Endothelial cell of umbilical vein (primary cell): ENCODE results near the gene ENG. TPM values are rescaled to one million over a fixed set of nuclear protein-coding genes. Genes with fewer than 3 reads are reported as not detected.

Source experiments
- BruUV-seq: library from RNA; stranded (reverse); fragments of 400-500 nt; replicated peaks from 2 replicates; lab custom pipeline; 2021; lab: Mats Ljungman, UMichigan
- CTCF ChIA-PET: fragments of 300-600, 350-600 bp; sonication (Branson Sonifier 250); formaldehyde crosslinking; loops from one replicate; lab custom pipeline; 2021; ENCODE audit warnings: antibody characterized with exemption, inconsistent platforms; lab: Charles Lee
- POLR2A ChIA-PET: fragments of 300-600, 350-600 bp; sonication (Branson Sonifier 250); formaldehyde crosslinking; loops from one replicate; lab custom pipeline; 2021; ENCODE audit warnings: antibody characterized with exemption, inconsistent platforms; lab: Charles Lee
- DNase-seq: peaks from one replicate; pipeline ENCODE4 v3.0.0-alpha.2; 2011; ENCODE audit warnings: low read depth, low spot score
- FAIRE-seq: peaks from 2 replicates; lab custom pipeline; 2011; peaks lifted over from hg19 to GRCh38; lab: Jason Lieb, UNC
- H2AFZ ChIP-seq: 2 replicates; pipeline ENCODE4 v1.6.0; 2012; ENCODE audit warnings: low read depth, low read length, control low read depth, inconsistent platforms
- H3K27ac ChIP-seq: 2 replicates; pipeline ENCODE4 v1.5.1; 2011; ENCODE audit warnings: low read depth, mild to moderate bottlenecking, control low read depth, low read length, moderate library complexity; ENCODE audit not compliant: insufficient read depth
- H3K27me3 ChIP-seq, 2 experiments: 2 replicates each; pipeline versions ENCODE4 v1.6.0 to v1.6.1; 2011; ENCODE audit warnings: low read length in 2 of 2, mixed read lengths in 1 of 2; ENCODE audit not compliant: control insufficient read depth in 2 of 2, insufficient read depth in 2 of 2
- H3K36me3 ChIP-seq, 2 experiments: 2 replicates in 1 of 2; 3 replicates in 1 of 2; pipeline ENCODE4 v1.5.1; 2011; ENCODE audit warnings: low read length in 2 of 2, mild to moderate bottlenecking in 1 of 2, moderate library complexity in 1 of 2; ENCODE audit not compliant: control insufficient read depth in 2 of 2, insufficient read depth in 2 of 2; ENCODE audit errors: extremely low read depth in 1 of 2
- H3K4me1 ChIP-seq: 3 replicates; pipeline ENCODE4 v1.5.1; 2011; ENCODE audit warnings: mild to moderate bottlenecking, low read length; ENCODE audit not compliant: control insufficient read depth, insufficient read depth; ENCODE audit errors: extremely low read depth
- H3K4me2 ChIP-seq: 2 replicates; pipeline ENCODE4 v1.6.1; 2011; ENCODE audit warnings: low read length, control low read depth, mixed read lengths; ENCODE audit not compliant: insufficient read depth
- H3K4me3 ChIP-seq, 3 experiments: fragments of 200-600 bp in 1 of 3; sonication (generic), shearing (Covaris generic) in 1 of 3; replicated peaks in 1 of 3; 2 replicates each; pipeline ENCODE4 v1.5.1; 2011 to 2016; ENCODE audit warnings: control low read depth in 3 of 3, low read length in 3 of 3, mild to moderate bottlenecking in 2 of 3, inconsistent platforms in 1 of 3, low read depth in 1 of 3, moderate library complexity in 1 of 3; ENCODE audit not compliant: insufficient read depth in 1 of 3
- H3K79me2 ChIP-seq: 2 replicates; pipeline ENCODE4 v1.6.0; 2012; ENCODE audit warnings: low read length, inconsistent platforms; ENCODE audit not compliant: control insufficient read depth, insufficient read depth
- H3K9ac ChIP-seq: replicated peaks from 2 replicates; pipeline ENCODE3; 2011; ENCODE audit warnings: low read length, control low read depth; ENCODE audit not compliant: insufficient read depth; ENCODE audit errors: extremely low read depth
- H3K9me1 ChIP-seq: replicated peaks from 3 replicates; pipeline ENCODE4 v1.6.0; 2011; ENCODE audit warnings: mild to moderate bottlenecking, low read length; ENCODE audit not compliant: control insufficient read depth, insufficient read depth; ENCODE audit errors: extremely low read depth
- H3K9me3 ChIP-seq: replicated peaks from 2 replicates; pipeline ENCODE4 v1.5.1; 2012; ENCODE audit warnings: low read length, inconsistent platforms; ENCODE audit not compliant: control insufficient read depth, insufficient read depth
- H4K20me1 ChIP-seq: replicated peaks from 2 replicates; pipeline ENCODE3; 2011; ENCODE audit warnings: mild to moderate bottlenecking, low read length; ENCODE audit not compliant: control insufficient read depth, insufficient read depth; ENCODE audit errors: extremely low read depth
- FOS ChIP-seq: IDR thresholded peaks from 2 replicates; pipeline ENCODE4 v1.6.1; 2011; ENCODE audit warnings: mild to moderate bottlenecking, low read length, moderate library complexity, borderline replicate concordance; ENCODE audit not compliant: insufficient read depth
- MYC ChIP-seq: IDR thresholded peaks from one replicate; pipeline ENCODE4 v1.6.1; 2011; ENCODE audit warnings: mild to moderate bottlenecking, low read depth, low read length
- POLR2A ChIP-seq: IDR thresholded peaks from 2 replicates; pipeline ENCODE4 v1.6.1; 2012; ENCODE audit warnings: low read depth, mild to moderate bottlenecking, control low read depth, low read length
- POLR2AphosphoS5 ChIP-seq: IDR thresholded peaks from 2 replicates; pipeline ENCODE4 v1.6.1; 2012; ENCODE audit warnings: low read depth, mild to moderate bottlenecking, control low read depth, low read length, moderate library complexity; ENCODE audit not compliant: insufficient read depth
- dilution Hi-C: fragments of 300-500 bp; cut with MboI; formaldehyde crosslinking; loops from one replicate; pipeline ENCODE4 v1.15.0; 2019; ENCODE audit warnings: low sequenced_read_pairs; ENCODE audit not compliant: extremely low pct_ligation_motif_present
- intact Hi-C: fragments of 100-400 bp; cut with micrococcal nuclease; formaldehyde crosslinking; loops from one replicate; pipeline ENCODE4 v1.10.0; 2022
- polyA plus RNA-seq, 4 experiments: library from polyadenylated mRNA; depleted of rRNA in 3 of 4; stranded (reverse) in 3 of 4; unstranded in 1 of 4; fragments of >200 nt; gene quantifications; 2 replicates each; pipeline versions ENCODE4 v1.2.1 to v1.2.3, GENCODE V29; 2011 to 2012; ENCODE audit warnings: missing spikeins in 1 of 4
- total RNA-seq: library from RNA; stranded (reverse); gene quantifications from 2 replicates; pipeline ENCODE4 v1.2.3, GENCODE V29; 2021
- TF ChIP-seq, protein P1 (sequence below): IDR thresholded peaks from 2 replicates; pipeline ENCODE4 v1.6.1; 2011; ENCODE audit not compliant: insufficient read depth, insufficient read length
- TF ChIP-seq, protein P2 (sequence below), 2 donors: IDR thresholded peaks; 1 replicate in 1 of 2; 2 replicates in 1 of 2; pipeline ENCODE4 v1.5.1; 2011; ENCODE audit warnings: low read length in 2 of 2, mild to moderate bottlenecking in 2 of 2, moderate library complexity in 2 of 2, control low read depth in 1 of 2, inconsistent platforms in 1 of 2, low read depth in 1 of 2; ENCODE audit not compliant: insufficient read depth in 1 of 2; ENCODE audit errors: extremely low read depth in 1 of 2

The ENG gene
- total and polyA plus RNA-seq, 2 donors (not counting 3 experiments of a cell fraction or from before 2014, with no cell fraction given), result 338 to 728 TPM

DNA sequence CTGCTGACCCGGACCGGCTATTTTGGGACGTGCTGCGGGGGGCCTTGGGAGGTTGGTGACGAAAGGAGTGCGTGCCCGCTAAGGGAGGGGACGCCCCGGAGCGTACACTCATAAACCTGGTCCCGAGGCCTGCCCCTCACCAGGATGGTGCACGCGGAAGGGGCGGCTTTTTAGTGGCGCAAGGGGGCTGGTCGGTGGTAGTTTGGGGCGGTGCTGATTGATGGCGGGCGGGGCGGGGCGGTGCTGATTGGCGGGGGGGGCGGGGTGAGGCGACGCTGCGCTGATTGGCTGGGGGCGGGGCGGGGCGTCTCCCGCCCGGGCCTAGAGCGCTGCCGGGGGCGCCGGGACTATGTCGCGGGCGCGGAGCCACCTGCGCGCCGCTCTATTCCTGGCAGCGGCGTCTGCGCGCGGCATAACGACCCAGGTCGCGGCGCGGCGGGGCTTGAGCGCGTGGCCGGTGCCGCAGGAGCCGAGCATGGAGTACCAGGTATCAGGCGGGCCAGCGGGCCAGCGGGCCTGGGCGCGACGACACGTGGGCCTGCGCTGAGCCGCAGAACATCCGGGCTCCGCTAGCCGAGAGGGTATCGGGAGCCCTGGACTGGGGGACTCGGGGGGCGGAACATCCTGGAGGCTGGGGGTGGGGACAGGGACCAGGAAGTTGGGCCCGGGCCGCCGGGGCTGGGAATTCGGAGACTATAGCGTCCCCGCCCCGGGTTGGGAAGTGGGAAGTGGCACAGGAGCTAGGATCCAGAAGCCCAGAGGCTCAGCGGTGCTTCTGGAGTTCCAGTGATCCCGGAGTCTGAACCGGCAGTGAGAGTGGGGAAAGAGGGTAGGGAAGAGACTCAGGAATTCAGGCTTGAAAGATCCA, 51.6 kb downstream of the ENG start, which contains the start of gene FPGS:
FPGS (plus strand) TSS at position 307 of the 868 bp plus-strand sequence; CDS start at position 350, 43 bp downstream.
- peaks cover 19% of the 10 kb centered on the region for H3K4me1 ChIP-seq
- dilution Hi-C loops (no loop called here), intact Hi-C loops (loop anchor here (1.0 to 5.0 kb wide), 5 partner anchors 17 to 211 kb away; partner anchors contain the start of genes CDK9 and ENG)
- no peaks in the 10 kb centered on the region for H3K9me3 ChIP-seq
- peak within 1 kb of the TSS; percentile 85 for H2AFZ ChIP-seq
- H3K27ac ChIP-seq, result peak within 1 kb of the TSS; percentile 83
- no peaks in the 10 kb centered on the region for H3K27me3 ChIP-seq
- no peaks in the 10 kb centered on the region for H3K9me1 ChIP-seq
- peaks cover 19% of the 10 kb centered on the region for H3K79me2 ChIP-seq
- H3K36me3 ChIP-seq, result peaks cover 6 to 12% of the 10 kb centered on the region in 2 experiments
- peak within 1 kb of the TSS; percentile 91 for H3K9ac ChIP-seq
- FAIRE-seq (peak; percentile 87), DNase-seq (peak; percentile 86)
- ChIA-PET CTCF (interaction anchor here (0.8 to 1.9 kb wide), 4 partner anchors 17 to 68 kb away, joined by 3 to 9 read pairs (median 4); partner anchors contain the start of genes CDK9 and TOR2A), POLR2A (interaction anchor here (0.7 to 1.5 kb wide), 2 partner anchors 10 to 65 kb away, joined by 3 to 4 read pairs; no protein-coding TSS in a partner anchor)
- no TSS peak for BruUV-seq
- no peaks in the 10 kb centered on the region for H4K20me1 ChIP-seq
- peak within 1 kb of the TSS; percentile 77 for H3K4me2 ChIP-seq
- H3K4me3 ChIP-seq, result peak within 1 kb of the TSS; percentile 71 to 80 (median 79)
- TF ChIP-seq FOS (no peak), POLR2A (peak; percentile 69), MYC (peak; percentile 72), POLR2AphosphoS5 (peak; percentile 81)
- TF ChIP-seq, protein P1, sequence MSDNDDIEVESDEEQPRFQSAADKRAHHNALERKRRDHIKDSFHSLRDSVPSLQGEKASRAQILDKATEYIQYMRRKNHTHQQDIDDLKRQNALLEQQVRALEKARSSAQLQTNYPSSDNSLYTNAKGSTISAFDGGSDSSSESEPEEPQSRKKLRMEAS, result peak; percentile 56
- TF ChIP-seq, protein P2, sequence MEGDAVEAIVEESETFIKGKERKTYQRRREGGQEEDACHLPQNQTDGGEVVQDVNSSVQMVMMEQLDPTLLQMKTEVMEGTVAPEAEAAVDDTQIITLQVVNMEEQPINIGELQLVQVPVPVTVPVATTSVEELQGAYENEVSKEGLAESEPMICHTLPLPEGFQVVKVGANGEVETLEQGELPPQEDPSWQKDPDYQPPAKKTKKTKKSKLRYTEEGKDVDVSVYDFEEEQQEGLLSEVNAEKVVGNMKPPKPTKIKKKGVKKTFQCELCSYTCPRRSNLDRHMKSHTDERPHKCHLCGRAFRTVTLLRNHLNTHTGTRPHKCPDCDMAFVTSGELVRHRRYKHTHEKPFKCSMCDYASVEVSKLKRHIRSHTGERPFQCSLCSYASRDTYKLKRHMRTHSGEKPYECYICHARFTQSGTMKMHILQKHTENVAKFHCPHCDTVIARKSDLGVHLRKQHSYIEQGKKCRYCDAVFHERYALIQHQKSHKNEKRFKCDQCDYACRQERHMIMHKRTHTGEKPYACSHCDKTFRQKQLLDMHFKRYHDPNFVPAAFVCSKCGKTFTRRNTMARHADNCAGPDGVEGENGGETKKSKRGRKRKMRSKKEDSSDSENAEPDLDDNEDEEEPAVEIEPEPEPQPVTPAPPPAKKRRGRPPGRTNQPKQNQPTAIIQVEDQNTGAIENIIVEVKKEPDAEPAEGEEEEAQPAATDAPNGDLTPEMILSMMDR (IDR thresholded peaks at IDR 0.05; ENCODE audit: extremely low read depth in 1 of 2, insufficient read depth in 1 of 2, low read depth in 1 of 2, low read length in 2 of 2), result peak in 1 of 2 donors; percentile 1
